ENCODE results near the gene IGFL3. TPM values are rescaled to one million over a fixed set of nuclear protein-coding genes. Genes with fewer than 3 reads are reported as not detected.

The IGFL3 gene
- total RNA-seq, 2 experiments from 2014 or later = not detected

- no peak overlapping the region for H3K4me3 Mint-ChIP-seq
- no peaks in the 10 kb centered on the region for H3K9me3 Mint-ChIP-seq (ENCODE audit: low read depth)
- CTCF ChIA-PET = no interaction called here
- peaks cover 3% of the 10 kb centered on the region for H3K36me3 Mint-ChIP-seq
- no peak for ATAC-seq
- peaks cover 45% of the 10 kb centered on the region for H3K27me3 Mint-ChIP-seq
- H3K4me1 Mint-ChIP-seq = peaks cover 3% of the 10 kb centered on the region
- DNase-seq = no peak
- H3K27ac Mint-ChIP-seq = no peak overlapping the region
These were observed 13.5 kb upstream of the IGFL3 start for GRCh38 chr19:46137915-46138473.

GRCh38 chr19:46134527-46134926, 10.0 kb upstream of the IGFL3 start:
- DNase-seq (no peak), ATAC-seq (no peak)
- peaks cover 55% of the 10 kb centered on the region for H3K27me3 Mint-ChIP-seq
- H3K4me1 Mint-ChIP-seq = peaks cover 5% of the 10 kb centered on the region
- peaks cover 3% of the 10 kb centered on the region for H3K36me3 Mint-ChIP-seq
- CTCF ChIA-PET = no interaction called here
- H3K4me3 Mint-ChIP-seq = no peak overlapping the region
- no peaks in the 10 kb centered on the region for H3K9me3 Mint-ChIP-seq (ENCODE audit: low read depth)
- H3K27ac Mint-ChIP-seq = no peak overlapping the region

- peaks cover 3% of the 10 kb centered on the region for H3K36me3 Mint-ChIP-seq
- peaks cover 58% of the 10 kb centered on the region for H3K27me3 Mint-ChIP-seq
- H3K4me1 Mint-ChIP-seq = peaks cover 5% of the 10 kb centered on the region
- no peak overlapping the region for H3K4me3 Mint-ChIP-seq
- CTCF ChIA-PET = no interaction called here
- no peak overlapping the region for H3K27ac Mint-ChIP-seq
- DNase-seq (no peak), ATAC-seq (no peak)
- H3K9me3 Mint-ChIP-seq (ENCODE audit: low read depth) = no peaks in the 10 kb centered on the region
These were observed 9.3 kb upstream of the IGFL3 start for GRCh38 chr19:46133777-46134241.

- Mint-ChIP-seq H3K4me1 (peaks cover 5% of the 10 kb centered on the region), H3K36me3 (peaks cover 3% of the 10 kb centered on the region), H3K4me3 (no peak overlapping the region), H3K9me3 (ENCODE audit: low read depth) (no peaks in the 10 kb centered on the region), H3K27me3 (peaks cover 60% of the 10 kb centered on the region), H3K27ac (no peak overlapping the region)
- ATAC-seq = no peak
- no peak for DNase-seq
- CTCF ChIA-PET = no interaction called here
These were observed 8.7 kb upstream of the IGFL3 start for GRCh38 chr19:46133101-46133627.

- Mint-ChIP-seq H3K4me3 (no peak overlapping the region), H3K36me3 (peaks cover 3% of the 10 kb centered on the region), H3K27ac (no peak overlapping the region), H3K9me3 (ENCODE audit: low read depth) (no peaks in the 10 kb centered on the region), H3K4me1 (peaks cover 5% of the 10 kb centered on the region), H3K27me3 (peaks cover 59% of the 10 kb centered on the region)
- CTCF ChIA-PET = no interaction called here
- DNase-seq = no peak
- no peak for ATAC-seq
These were observed 8.1 kb upstream of the IGFL3 start for GRCh38 chr19:46132508-46133100.

- peaks cover 3% of the 10 kb centered on the region for H3K36me3 Mint-ChIP-seq
- CTCF ChIA-PET = no interaction called here
- H3K9me3 Mint-ChIP-seq (ENCODE audit: low read depth) = no peaks in the 10 kb centered on the region
- peaks cover 61% of the 10 kb centered on the region for H3K27me3 Mint-ChIP-seq
- peaks cover 5% of the 10 kb centered on the region for H3K4me1 Mint-ChIP-seq
- ATAC-seq (no peak), DNase-seq (no peak)
- H3K27ac Mint-ChIP-seq = no peak overlapping the region
- H3K4me3 Mint-ChIP-seq = no peak overlapping the region
These were observed 7.1 kb upstream of the IGFL3 start for GRCh38 chr19:46131485-46132143.

- Mint-ChIP-seq H3K9me3 (ENCODE audit: low read depth) (no peaks in the 10 kb centered on the region), H3K36me3 (no peaks in the 10 kb centered on the region), H3K4me3 (no peak overlapping the region), H3K27ac (no peak overlapping the region), H3K27me3 (peaks cover 72% of the 10 kb centered on the region), H3K4me1 (no peaks in the 10 kb centered on the region)
- no peak for DNase-seq
- CTCF ChIA-PET = interaction anchor here (1.3 to 1.4 kb wide), 2 partner anchors 18 to 48 kb away, joined by 3 read pairs; no protein-coding TSS in a partner anchor
- no peak for ATAC-seq
These were observed 1.6 kb upstream of the IGFL3 start for GRCh38 chr19:46126086-46126580.

GRCh38 chr19:46125447-46125846, 959 bp upstream of the IGFL3 start:
- Mint-ChIP-seq H3K27ac (no peak overlapping the region), H3K9me3 (ENCODE audit: low read depth) (no peaks in the 10 kb centered on the region), H3K27me3 (peaks cover 70% of the 10 kb centered on the region), H3K4me1 (no peaks in the 10 kb centered on the region), H3K4me3 (no peak overlapping the region), H3K36me3 (no peaks in the 10 kb centered on the region)
- ATAC-seq = no peak
- CTCF ChIA-PET = interaction anchor here (1.3 to 1.4 kb wide), 2 partner anchors 18 to 48 kb away, joined by 3 read pairs; no protein-coding TSS in a partner anchor
- no peak for DNase-seq

- Mint-ChIP-seq H3K36me3 (no peaks in the 10 kb centered on the region), H3K9me3 (ENCODE audit: low read depth) (no peaks in the 10 kb centered on the region), H3K27me3 (peaks cover 61% of the 10 kb centered on the region), H3K27ac (no peak overlapping the region), H3K4me3 (no peak overlapping the region), H3K4me1 (peaks cover 10% of the 10 kb centered on the region)
- ATAC-seq (no peak), DNase-seq (no peak)
- CTCF ChIA-PET = no interaction called here
These were observed 6.4 kb downstream of the IGFL3 start for GRCh38 chr19:46118136-46118535.

GRCh38 chr19:46116121-46116520, 8.4 kb downstream of the IGFL3 start:
- H3K36me3 Mint-ChIP-seq = no peaks in the 10 kb centered on the region

GRCh38 chr19:46115396-46116106, 8.9 kb downstream of the IGFL3 start:
- CTCF ChIA-PET = interaction anchor here (1.1 kb wide), 1 partner anchor 74 kb away, joined by 3 read pairs; no protein-coding TSS in a partner anchor
- Mint-ChIP-seq H3K9me3 (ENCODE audit: low read depth) (no peaks in the 10 kb centered on the region), H3K27ac (no peak overlapping the region), H3K4me1 (peaks cover 10% of the 10 kb centered on the region), H3K27me3 (peaks cover 73% of the 10 kb centered on the region), H3K36me3 (no peaks in the 10 kb centered on the region), H3K4me3 (no peak overlapping the region)
- peak; percentile 76 for ATAC-seq
- DNase-seq = peak; percentile 71

More at GRCh38 chr19:46116121-46116520, 8.4 kb downstream of the IGFL3 start:
- Mint-ChIP-seq H3K27ac (no peak overlapping the region), H3K27me3 (peaks cover 73% of the 10 kb centered on the region), H3K4me1 (peaks cover 10% of the 10 kb centered on the region), H3K4me3 (no peak overlapping the region), H3K9me3 (ENCODE audit: low read depth) (no peaks in the 10 kb centered on the region)
- CTCF ChIA-PET = interaction anchor here (1.1 kb wide), 1 partner anchor 73 kb away, joined by 3 read pairs; no protein-coding TSS in a partner anchor
- DNase-seq (no peak), ATAC-seq (no peak)

- DNase-seq (no peak), ATAC-seq (no peak)
- H3K36me3 Mint-ChIP-seq = no peaks in the 10 kb centered on the region
- CTCF ChIA-PET = no interaction called here
- H3K27ac Mint-ChIP-seq = no peak overlapping the region
- peaks cover 10% of the 10 kb centered on the region for H3K4me1 Mint-ChIP-seq
- H3K27me3 Mint-ChIP-seq = peaks cover 64% of the 10 kb centered on the region
- no peak overlapping the region for H3K4me3 Mint-ChIP-seq
- peaks cover under 1% of the 10 kb centered on the region for H3K9me3 Mint-ChIP-seq (ENCODE audit: low read depth)
These were observed 10.8 kb downstream of the IGFL3 start for GRCh38 chr19:46113726-46114125.

- Mint-ChIP-seq H3K27ac (no peak overlapping the region), H3K36me3 (no peaks in the 10 kb centered on the region), H3K4me3 (no peak overlapping the region), H3K9me3 (ENCODE audit: low read depth) (peaks cover 2% of the 10 kb centered on the region), H3K4me1 (peaks cover 10% of the 10 kb centered on the region), H3K27me3 (peaks cover 57% of the 10 kb centered on the region)
- ATAC-seq (no peak), DNase-seq (no peak)
- CTCF ChIA-PET = no interaction called here
These were observed 12.0 kb downstream of the IGFL3 start for GRCh38 chr19:46112527-46112926.

Measured in activated CD8-positive, alpha-beta memory T cell treated with anti-CD3 and anti-CD28 coated beads, Interleukin-2, amount 10 ng/mL, durations not matched to agents 7 days and 5 days (primary cell).